ENCODE results near the gene EDC3. TPM values are rescaled to one million over a fixed set of nuclear protein-coding genes. Genes with fewer than 3 reads are reported as not detected.

Gene EDC3
- polyA plus RNA-seq, 1 donor from 2014 or later: 12.9 TPM

GRCh38 chr15:74585857-74586256 is 110.0 kb downstream of the EDC3 start:
- Histone ChIP-seq H3K4me3 (ENCODE audit: low read length) (no peak overlapping the region), H3K4me2 (ENCODE audit: low read length) (no peak overlapping the region), H2AFZ (ENCODE audit: low read depth, low read length) (no peak overlapping the region), H3K79me2 (replicated peaks; ENCODE audit: insufficient read depth, low read length) (no peaks in the 10 kb centered on the region), H3K9me2 (ENCODE audit: insufficient read depth, low read length) (no peaks in the 10 kb centered on the region), H3K9me3 (ENCODE audit: low read length) (no peaks in the 10 kb centered on the region), H3K27ac (ENCODE audit: low read length) (no peak overlapping the region), H4K20me1 (ENCODE audit: insufficient read depth) (no peaks in the 10 kb centered on the region), H3K27me3 (ENCODE audit: insufficient read depth, low read depth, low read length) (no peaks in the 10 kb centered on the region), H3F3A (ENCODE audit: insufficient read depth, low read length, poor library complexity, severe bottlenecking) (no peaks in the 10 kb centered on the region), H3K36me3 (ENCODE audit: insufficient read depth, low read length) (no peaks in the 10 kb centered on the region), H3K9ac (ENCODE audit: low read length) (no peak overlapping the region)
- TF ChIP-seq EP300 (conservative IDR thresholded peaks at IDR 0.05; ENCODE audit: poor library complexity, severe bottlenecking): no peak
- TF ChIP-seq EZH2 (IDR thresholded peaks at IDR 0.05; ENCODE audit: borderline replicate concordance, insufficient read depth, low read length, poor library complexity, severe bottlenecking): no peak

GRCh38 chr15:74585191-74585590 is 110.6 kb downstream of the EDC3 start:
- Histone ChIP-seq H3K4me3 (ENCODE audit: low read length) (no peak overlapping the region), H3K9me3 (ENCODE audit: low read length) (no peaks in the 10 kb centered on the region), H3K9me2 (ENCODE audit: insufficient read depth, low read length) (no peaks in the 10 kb centered on the region), H3K27me3 (ENCODE audit: insufficient read depth, low read depth, low read length) (no peaks in the 10 kb centered on the region), H4K20me1 (ENCODE audit: insufficient read depth) (no peaks in the 10 kb centered on the region), H3K79me2 (replicated peaks; ENCODE audit: insufficient read depth, low read length) (no peaks in the 10 kb centered on the region), H3K9ac (ENCODE audit: low read length) (no peak overlapping the region), H2AFZ (ENCODE audit: low read depth, low read length) (no peak overlapping the region), H3K4me2 (ENCODE audit: low read length) (no peak overlapping the region), H3F3A (ENCODE audit: insufficient read depth, low read length, poor library complexity, severe bottlenecking) (no peaks in the 10 kb centered on the region), H3K36me3 (ENCODE audit: insufficient read depth, low read length) (no peaks in the 10 kb centered on the region), H3K27ac (ENCODE audit: low read length) (no peak overlapping the region)
- no peak for TF ChIP-seq CTCF (IDR thresholded peaks at IDR 0.05; ENCODE audit: poor library complexity, severe bottlenecking)
- TF ChIP-seq EZH2 (IDR thresholded peaks at IDR 0.05; ENCODE audit: borderline replicate concordance, insufficient read depth, low read length, poor library complexity, severe bottlenecking): no peak
- TF ChIP-seq RAD21 (conservative IDR thresholded peaks at IDR 0.05): no peak
- TF ChIP-seq POLR2AphosphoS5 (IDR thresholded peaks at IDR 0.05): no peak
- TF ChIP-seq TAF1 (IDR thresholded peaks at IDR 0.05; ENCODE audit: low read depth): no peak
- TF ChIP-seq SMC3 (conservative IDR thresholded peaks at IDR 0.05; ENCODE audit: poor library complexity): no peak
- TF ChIP-seq EP300 (conservative IDR thresholded peaks at IDR 0.05; ENCODE audit: poor library complexity, severe bottlenecking): no peak
- TF ChIP-seq MXI1 (conservative IDR thresholded peaks at IDR 0.05; ENCODE audit: poor library complexity, severe bottlenecking): no peak
- no peak for TF ChIP-seq REST (IDR thresholded peaks at IDR 0.05; ENCODE audit: borderline replicate concordance)

GRCh38 chr15:74584779-74585178 is 111.0 kb downstream of the EDC3 start:
- no peak overlapping the region for H3K4me2 ChIP-seq (ENCODE audit: low read length)
- no peaks in the 10 kb centered on the region for H3K27me3 ChIP-seq (ENCODE audit: insufficient read depth, low read depth, low read length)
- H3K9ac ChIP-seq (ENCODE audit: low read length): no peak overlapping the region
- H3F3A ChIP-seq (ENCODE audit: insufficient read depth, low read length, poor library complexity, severe bottlenecking): no peaks in the 10 kb centered on the region
- no peaks in the 10 kb centered on the region for H4K20me1 ChIP-seq (ENCODE audit: insufficient read depth)
- TF ChIP-seq EP300 (conservative IDR thresholded peaks at IDR 0.05; ENCODE audit: poor library complexity, severe bottlenecking) (no peak), SMC3 (conservative IDR thresholded peaks at IDR 0.05; ENCODE audit: poor library complexity) (no peak), POLR2AphosphoS5 (IDR thresholded peaks at IDR 0.05) (no peak), CTCF (IDR thresholded peaks at IDR 0.05; ENCODE audit: poor library complexity, severe bottlenecking) (no peak), REST (IDR thresholded peaks at IDR 0.05; ENCODE audit: borderline replicate concordance) (no peak), EZH2 (IDR thresholded peaks at IDR 0.05; ENCODE audit: borderline replicate concordance, insufficient read depth, low read length, poor library complexity, severe bottlenecking) (no peak), RAD21 (conservative IDR thresholded peaks at IDR 0.05) (no peak), TAF1 (IDR thresholded peaks at IDR 0.05; ENCODE audit: low read depth) (no peak), MXI1 (conservative IDR thresholded peaks at IDR 0.05; ENCODE audit: poor library complexity, severe bottlenecking) (no peak)
- no peaks in the 10 kb centered on the region for H3K9me2 ChIP-seq (ENCODE audit: insufficient read depth, low read length)
- no peaks in the 10 kb centered on the region for H3K9me3 ChIP-seq (ENCODE audit: low read length)
- H2AFZ ChIP-seq (ENCODE audit: low read depth, low read length): no peak overlapping the region
- no peak overlapping the region for H3K27ac ChIP-seq (ENCODE audit: low read length)
- no peaks in the 10 kb centered on the region for H3K79me2 ChIP-seq (replicated peaks; ENCODE audit: insufficient read depth, low read length)
- no peaks in the 10 kb centered on the region for H3K36me3 ChIP-seq (ENCODE audit: insufficient read depth, low read length)
- H3K4me3 ChIP-seq (ENCODE audit: low read length): no peak overlapping the region

Data from neural cell (in vitro differentiated cells).